ENCODE results near the gene TXK.
A peak's percentile ranks its signal among the peaks of the same experiment; 100 is the strongest.
"Not testable (repeated sequence)": the region's sequence is repeated elsewhere in the genome, so short reads cannot be mapped to it uniquely, and the experiment has no call there.

The TXK gene

GRCh38 chr4:48134081-48134480 lies at the start of gene TXK:
Gene TXK, minus strand, starts transcription at chr4:48134250. Its CDS starts 80 bp downstream, at chr4:48134170.
- no peak for DNase-seq

- no peak for DNase-seq
Measured at GRCh38 chr4:48180234-48180633, 46.2 kb upstream of the TXK start.

- DNase-seq: no peak
Measured at GRCh38 chr4:48178931-48179330, 44.9 kb upstream of the TXK start.

- no peak for DNase-seq
Measured at GRCh38 chr4:48175806-48176205, 41.8 kb upstream of the TXK start.

GRCh38 chr4:48175328-48175727 lies 41.3 kb upstream of the TXK start:
- no peak for DNase-seq

- DNase-seq: no peak
Measured at GRCh38 chr4:48173056-48173991, 39.3 kb upstream of the TXK start.

GRCh38 chr4:48172651-48173050 lies 38.6 kb upstream of the TXK start:
- no peak for DNase-seq

- no peak for DNase-seq
Measured at GRCh38 chr4:48169636-48170035, 35.6 kb upstream of the TXK start.

GRCh38 chr4:48167538-48168263 lies 33.7 kb upstream of the TXK start:
- DNase-seq: no peak

- not testable (repeated sequence) for DNase-seq
Measured at GRCh38 chr4:48164561-48164960, 30.5 kb upstream of the TXK start.

GRCh38 chr4:48163746-48164145 lies 29.7 kb upstream of the TXK start:
- no peak for DNase-seq

GRCh38 chr4:48162162-48162561 lies 28.1 kb upstream of the TXK start:
- DNase-seq: no peak

GRCh38 chr4:48157271-48157670 lies 23.2 kb upstream of the TXK start:
- no peak for DNase-seq

- DNase-seq: no peak
Measured at GRCh38 chr4:48156423-48156822, 22.4 kb upstream of the TXK start.

- no peak for DNase-seq
Measured at GRCh38 chr4:48153791-48154550, 19.9 kb upstream of the TXK start.

- DNase-seq: no peak
Measured at GRCh38 chr4:48152259-48152658, 18.2 kb upstream of the TXK start.

GRCh38 chr4:48149827-48150370 lies 15.8 kb upstream of the TXK start:
- no peak for DNase-seq

- no peak for DNase-seq
Measured at GRCh38 chr4:48147621-48148020, 13.6 kb upstream of the TXK start.

GRCh38 chr4:48141048-48141447 lies 7.0 kb upstream of the TXK start:
- peak; percentile 11 for DNase-seq

- DNase-seq: peak; percentile 69
Measured at GRCh38 chr4:48139691-48140090, 5.6 kb upstream of the TXK start.

GRCh38 chr4:48138936-48139335 lies 4.9 kb upstream of the TXK start:
- peak; percentile 78 for DNase-seq

- no peak for DNase-seq
Measured at GRCh38 chr4:48138511-48138910, 4.5 kb upstream of the TXK start.

GRCh38 chr4:48137846-48138245 lies 3.8 kb upstream of the TXK start:
- DNase-seq: no peak

Data from RPMI8226 (cell line).